ENCODE measurements around the gene MMP24OS. TPM values are rescaled to one million over a fixed set of nuclear protein-coding genes. Genes with fewer than 3 reads are reported as not detected.

Gene MMP24OS
- total RNA-seq, 4 donors from 2014 or later: 30.4 to 41.2 (median 34.4) TPM

GRCh38 chr20:35325401-35325800 lies 47.5 kb upstream of the MMP24OS start:
- H3K36me3 ChIP-seq: peaks cover 0 to 33% (median 0%) of the 10 kb centered on the region in 3 donors
- no peak overlapping the region for H3K27ac ChIP-seq
- TF ChIP-seq EP300 (IDR thresholded peaks at IDR 0.05) (no peak), POLR2A (IDR thresholded peaks at IDR 0.05) (no peak), CTCF (IDR thresholded peaks at IDR 0.05) (no peak)
- no peaks in the 10 kb centered on the region for H3K27me3 ChIP-seq
- no peaks in the 10 kb centered on the region for H3K9me3 ChIP-seq
- 86 to 94% methylated on average over 6 of the region's 6 CpGs for WGBS, 2 donors
- peaks cover 0 to 6% (median 0%) of the 10 kb centered on the region in 4 donors for H3K4me1 ChIP-seq
- H3K4me3 ChIP-seq: no peak overlapping the region
- DNase-seq (ENCODE audit: low spot score in 2 of 2): no peak

- Histone ChIP-seq H3K9me3 (no peaks in the 10 kb centered on the region), H3K4me3 (no peak overlapping the region), H3K27ac (no peak overlapping the region), H3K27me3 (no peaks in the 10 kb centered on the region), H3K36me3 (peaks cover 0 to 41% (median 0%) of the 10 kb centered on the region in 3 donors), H3K4me1 (peaks cover 0 to 3% (median 0%) of the 10 kb centered on the region in 4 donors)
- no peak for DNase-seq (ENCODE audit: low spot score in 2 of 2)
- TF ChIP-seq POLR2A (IDR thresholded peaks at IDR 0.05): no peak
- no peak for TF ChIP-seq CTCF (IDR thresholded peaks at IDR 0.05)
- no peak for TF ChIP-seq EP300 (IDR thresholded peaks at IDR 0.05)
- 94 to 97% methylated on average over 3 of the region's 3 CpGs for WGBS, 2 donors
Measured at GRCh38 chr20:35320396-35321126, 42.6 kb upstream of the MMP24OS start.

- DNase-seq (ENCODE audit: low spot score in 2 of 2): no peak
- Histone ChIP-seq H3K27ac (no peak overlapping the region), H3K27me3 (no peaks in the 10 kb centered on the region), H3K4me1 (peaks cover 0 to 3% (median 0%) of the 10 kb centered on the region in 4 donors), H3K9me3 (no peaks in the 10 kb centered on the region), H3K36me3 (peaks cover 0 to 46% (median 0%) of the 10 kb centered on the region in 3 donors), H3K4me3 (no peak overlapping the region)
- TF ChIP-seq EP300 (IDR thresholded peaks at IDR 0.05): no peak
- TF ChIP-seq CTCF (IDR thresholded peaks at IDR 0.05): no peak
- TF ChIP-seq POLR2A (IDR thresholded peaks at IDR 0.05): no peak
Measured at GRCh38 chr20:35319871-35320197, 41.9 kb upstream of the MMP24OS start.

GRCh38 chr20:35319192-35319870 lies 41.4 kb upstream of the MMP24OS start:
- Histone ChIP-seq H3K27me3 (no peaks in the 10 kb centered on the region), H3K36me3 (peaks cover 0 to 50% (median 0%) of the 10 kb centered on the region in 3 donors), H3K27ac (peak overlapping the region in 1 of 4 donors; percentile 41), H3K4me3 (no peak overlapping the region), H3K4me1 (peaks cover 0 to 3% (median 0%) of the 10 kb centered on the region in 4 donors), H3K9me3 (no peaks in the 10 kb centered on the region)
- 49 to 64% methylated on average over 5 of the region's 5 CpGs for WGBS, 2 donors
- TF ChIP-seq CTCF (IDR thresholded peaks at IDR 0.05) (no peak), POLR2A (IDR thresholded peaks at IDR 0.05) (no peak), EP300 (IDR thresholded peaks at IDR 0.05) (no peak)
- DNase-seq (ENCODE audit: low spot score in 2 of 2): no peak

- no peak overlapping the region for H3K4me3 ChIP-seq
- peaks cover 0 to 3% (median 0%) of the 10 kb centered on the region in 4 donors for H3K4me1 ChIP-seq
- no peak for TF ChIP-seq EP300 (IDR thresholded peaks at IDR 0.05)
- TF ChIP-seq POLR2A (IDR thresholded peaks at IDR 0.05): no peak
- TF ChIP-seq CTCF (IDR thresholded peaks at IDR 0.05): no peak
- H3K27ac ChIP-seq: peak overlapping the region in 1 of 4 donors; percentile 41
- no peak for DNase-seq (ENCODE audit: low spot score in 2 of 2)
- peaks cover 0 to 50% (median 0%) of the 10 kb centered on the region in 3 donors for H3K36me3 ChIP-seq
- H3K9me3 ChIP-seq: no peaks in the 10 kb centered on the region
- H3K27me3 ChIP-seq: no peaks in the 10 kb centered on the region
- WGBS, 2 donors: 67 to 68% methylated on average over 6 of the region's 6 CpGs
Measured at GRCh38 chr20:35318502-35319157, 40.7 kb upstream of the MMP24OS start.
